DOHH2 (cell line): ENCODE data around the gene DHX32.

Source experiments
- H3F3A ChIP-seq: fragments of 200-600 bp; sonication (generic), shearing (Covaris generic); 2 replicates; pipeline ENCODE4 v1.6.0; 2016; ENCODE audit warnings: antibody characterized with exemption, mild to moderate bottlenecking; ENCODE audit not compliant: control insufficient read depth, insufficient read depth
- H3K27ac ChIP-seq: fragments of 200-600 bp; sonication (generic); 2 replicates; pipeline ENCODE4 v1.5.1; 2014; ENCODE audit warnings: low read depth, mild to moderate bottlenecking, low read length, moderate library complexity
- H3K27me3 ChIP-seq: fragments of 200-600 bp; sonication (generic); 2 replicates; pipeline ENCODE4 v1.6.1; 2014; ENCODE audit warnings: mild to moderate bottlenecking, low read length, mixed read lengths; ENCODE audit not compliant: control insufficient read depth
- H3K36me3 ChIP-seq: fragments of 200-600 bp; sonication (generic); 2 replicates; pipeline ENCODE4 v1.6.1; 2014; ENCODE audit warnings: mild to moderate bottlenecking, low read length, moderate library complexity, mixed read lengths; ENCODE audit not compliant: control insufficient read depth
- H3K4me1 ChIP-seq: fragments of 200-600 bp; sonication (generic); 2 replicates; pipeline ENCODE4 v1.6.1; 2014; ENCODE audit warnings: mild to moderate bottlenecking, low read length, mixed read lengths; ENCODE audit not compliant: control insufficient read depth
- H3K4me2 ChIP-seq: fragments of 200-600 bp; sonication (generic); 2 replicates; pipeline ENCODE4 v1.6.0; 2014; ENCODE audit warnings: mild to moderate bottlenecking, low read length, moderate library complexity
- H3K4me3 ChIP-seq: fragments of 200-600 bp; sonication (generic); 2 replicates; pipeline ENCODE4 v1.5.1; 2014; ENCODE audit warnings: mild to moderate bottlenecking, low read length, mixed read lengths
- H3K79me2 ChIP-seq: fragments of 200-600 bp; sonication (generic); 2 replicates; pipeline ENCODE4 v1.6.1; 2014; ENCODE audit warnings: mild to moderate bottlenecking, low read length, mixed read lengths; ENCODE audit not compliant: control insufficient read depth
- H3K9me2 ChIP-seq: fragments of 200-600 bp; sonication (generic); replicated peaks from 2 replicates; pipeline ENCODE4 v1.6.1; 2014; ENCODE audit warnings: mild to moderate bottlenecking, low read length, mixed read lengths; ENCODE audit not compliant: control insufficient read depth
- H3K9me3 ChIP-seq: fragments of 200-600 bp; sonication (generic); 2 replicates; pipeline ENCODE4 v1.6.1; 2014; ENCODE audit warnings: antibody characterized with exemption, low read length, mixed read lengths; ENCODE audit not compliant: control insufficient read depth, insufficient read depth
- H4K20me1 ChIP-seq: fragments of 200-600 bp; sonication (generic); 2 replicates; pipeline ENCODE4 v1.6.0; 2014; ENCODE audit warnings: low read depth, mild to moderate bottlenecking, antibody characterized with exemption, low read length, moderate library complexity; ENCODE audit not compliant: control insufficient read depth, insufficient read depth
- EZH2phosphoT487 ChIP-seq: fragments of 200-600 bp; sonication (generic); IDR thresholded peaks from 2 replicates; pipeline ENCODE4 v1.6.1; 2017; ENCODE audit warnings: borderline replicate concordance, mild to moderate bottlenecking, antibody characterized with exemption, low read length, moderate library complexity, mixed read lengths
- TF ChIP-seq, protein P1 (sequence below): fragments of 200-600 bp; sonication (generic); IDR thresholded peaks from one replicate; pipeline ENCODE4 v1.5.1; 2014; ENCODE audit warnings: antibody characterized with exemption, mild to moderate bottlenecking, low read depth, low read length; ENCODE audit not compliant: poor library complexity, severe bottlenecking

Gene DHX32

DNA sequence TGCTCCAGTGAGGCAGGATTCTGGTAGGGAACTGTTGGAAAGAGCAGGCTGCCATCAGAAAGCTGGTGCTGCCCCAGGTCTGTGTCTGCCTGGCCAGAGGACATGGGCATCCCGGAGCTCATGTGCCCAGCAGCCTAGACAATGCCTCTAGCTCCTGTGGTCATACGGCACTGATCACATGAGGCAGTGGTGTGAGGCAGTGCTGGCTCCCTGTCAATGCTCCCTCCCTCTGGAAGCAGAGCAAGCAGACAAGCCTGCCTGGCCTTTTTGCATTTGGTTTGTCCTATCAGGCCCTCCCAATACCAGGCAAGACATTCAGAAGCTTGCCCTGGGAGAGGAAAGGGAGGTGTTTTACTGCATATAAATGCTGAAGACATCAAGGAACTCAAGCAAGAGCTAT is 86.0 kb downstream of the DHX32 start:
- Histone ChIP-seq H4K20me1 (no peaks in the 10 kb centered on the region), H3K4me3 (no peak overlapping the region), H3K9me2 (no peaks in the 10 kb centered on the region), H3K79me2 (no peaks in the 10 kb centered on the region), H3K9me3 (no peaks in the 10 kb centered on the region), H3K4me1 (no peaks in the 10 kb centered on the region), H3K36me3 (peaks cover 14% of the 10 kb centered on the region; the same call in 1 of the 2 replicates), H3K27me3 (no peaks in the 10 kb centered on the region), H3F3A (no peaks in the 10 kb centered on the region), H3K27ac (no peak overlapping the region), H3K4me2 (no peak overlapping the region)
- no peak for TF ChIP-seq EZH2phosphoT487
- TF ChIP-seq, protein P1, sequence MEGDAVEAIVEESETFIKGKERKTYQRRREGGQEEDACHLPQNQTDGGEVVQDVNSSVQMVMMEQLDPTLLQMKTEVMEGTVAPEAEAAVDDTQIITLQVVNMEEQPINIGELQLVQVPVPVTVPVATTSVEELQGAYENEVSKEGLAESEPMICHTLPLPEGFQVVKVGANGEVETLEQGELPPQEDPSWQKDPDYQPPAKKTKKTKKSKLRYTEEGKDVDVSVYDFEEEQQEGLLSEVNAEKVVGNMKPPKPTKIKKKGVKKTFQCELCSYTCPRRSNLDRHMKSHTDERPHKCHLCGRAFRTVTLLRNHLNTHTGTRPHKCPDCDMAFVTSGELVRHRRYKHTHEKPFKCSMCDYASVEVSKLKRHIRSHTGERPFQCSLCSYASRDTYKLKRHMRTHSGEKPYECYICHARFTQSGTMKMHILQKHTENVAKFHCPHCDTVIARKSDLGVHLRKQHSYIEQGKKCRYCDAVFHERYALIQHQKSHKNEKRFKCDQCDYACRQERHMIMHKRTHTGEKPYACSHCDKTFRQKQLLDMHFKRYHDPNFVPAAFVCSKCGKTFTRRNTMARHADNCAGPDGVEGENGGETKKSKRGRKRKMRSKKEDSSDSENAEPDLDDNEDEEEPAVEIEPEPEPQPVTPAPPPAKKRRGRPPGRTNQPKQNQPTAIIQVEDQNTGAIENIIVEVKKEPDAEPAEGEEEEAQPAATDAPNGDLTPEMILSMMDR: no peak

DNA sequence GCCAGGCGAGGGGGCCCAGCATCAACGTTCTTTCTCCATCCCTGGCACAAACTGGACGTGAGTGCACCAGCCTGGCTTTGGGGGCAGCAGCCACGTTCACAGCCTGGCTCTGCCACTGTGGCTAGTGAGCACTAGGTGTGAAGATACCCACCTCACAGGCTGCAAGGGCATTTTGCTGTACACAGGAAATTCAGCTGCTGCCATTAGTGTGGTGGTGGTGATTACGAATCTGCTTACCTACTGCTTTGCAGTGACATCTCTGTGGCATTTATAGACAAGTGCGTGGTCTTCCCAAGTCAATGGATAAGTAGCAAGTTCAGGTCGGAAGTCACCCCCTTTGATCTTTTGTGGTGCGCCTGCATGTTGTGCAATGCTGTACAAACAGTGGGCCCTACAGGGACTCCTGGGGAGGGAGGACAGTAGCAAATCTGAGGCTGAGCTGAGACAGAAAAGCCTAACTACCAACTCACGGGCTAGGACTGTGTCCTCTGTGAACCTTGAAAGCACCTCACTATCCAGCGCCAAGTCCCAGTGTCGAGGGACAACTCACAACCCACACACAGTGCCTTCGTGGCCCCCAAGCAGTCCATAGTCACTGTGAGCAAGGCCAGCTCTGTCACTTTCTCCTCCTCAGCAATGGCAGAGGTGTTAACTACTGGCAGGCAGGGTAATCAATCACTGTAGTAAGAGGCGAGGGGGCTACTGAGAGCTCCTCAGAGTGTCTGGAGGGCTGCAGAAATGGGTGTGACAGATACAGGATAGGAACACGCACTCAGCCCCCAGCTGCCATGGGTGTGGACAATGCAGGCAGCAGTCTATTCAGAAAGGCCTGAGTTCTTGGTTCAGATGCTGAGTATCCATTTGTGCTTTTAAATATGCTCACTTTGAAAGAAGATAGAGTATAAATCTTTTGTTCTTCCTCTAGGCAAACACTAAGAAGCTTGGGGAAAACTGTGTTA is 88.5 kb downstream of the DHX32 start:
- TF ChIP-seq EZH2phosphoT487: no peak
- TF ChIP-seq, protein P1: no peak
- Histone ChIP-seq H3K27me3 (no peaks in the 10 kb centered on the region), H3K4me3 (no peak overlapping the region), H3K9me2 (no peaks in the 10 kb centered on the region), H3K9me3 (no peaks in the 10 kb centered on the region), H3F3A (no peaks in the 10 kb centered on the region), H3K79me2 (no peaks in the 10 kb centered on the region), H3K4me2 (no peak overlapping the region), H4K20me1 (no peaks in the 10 kb centered on the region), H3K4me1 (peaks cover 10% of the 10 kb centered on the region), H3K27ac (no peak overlapping the region), H3K36me3 (peaks cover 19% of the 10 kb centered on the region; the same call in 1 of the 2 replicates)

DNA sequence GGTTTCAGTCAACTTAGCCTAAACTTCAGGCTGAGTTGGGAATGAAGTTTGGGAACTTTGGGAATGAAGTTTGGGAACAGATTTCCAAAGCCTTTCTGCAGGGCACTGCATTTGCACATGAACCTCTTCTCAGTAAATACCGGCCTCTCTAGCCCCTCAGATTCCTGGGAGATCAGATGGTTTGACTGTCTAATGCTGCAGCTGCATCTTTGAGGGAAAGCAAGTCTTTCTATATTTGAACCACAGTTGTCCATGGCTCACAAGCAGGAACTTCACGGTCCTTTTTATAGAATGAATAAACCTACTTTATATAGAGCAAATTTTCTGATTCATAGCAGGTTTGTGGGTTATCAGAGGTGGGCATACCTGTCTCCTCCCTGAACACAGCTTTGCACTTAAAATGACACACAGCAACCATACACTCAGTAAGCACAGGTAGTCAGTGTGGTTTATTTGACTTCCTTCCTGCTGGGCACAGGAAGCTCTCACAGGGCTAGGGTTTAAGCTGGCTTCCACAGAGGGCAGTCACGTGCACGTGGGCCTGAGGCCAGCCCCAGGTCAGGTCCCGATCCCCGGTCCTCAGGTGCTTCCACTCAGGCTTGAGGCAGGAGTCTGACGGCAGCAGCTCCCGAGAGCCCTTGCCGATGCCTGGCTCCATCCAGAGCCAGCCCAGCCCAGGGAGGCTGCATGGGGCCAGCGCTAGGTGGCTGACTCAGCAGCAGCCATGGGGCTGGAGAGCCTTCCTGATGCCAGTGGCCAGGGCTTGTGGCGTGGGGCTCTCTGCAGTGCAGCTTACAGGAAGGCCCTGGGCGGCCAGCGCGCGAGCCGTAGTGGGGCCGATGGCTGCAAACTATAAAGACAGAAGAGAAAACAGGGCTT is 92.7 kb downstream of the DHX32 start:
- Histone ChIP-seq H4K20me1 (no peaks in the 10 kb centered on the region), H3K4me3 (no peak overlapping the region), H3K36me3 (peaks cover 9% of the 10 kb centered on the region; the same call in 1 of the 2 replicates), H3K27ac (no peak overlapping the region), H3K79me2 (no peaks in the 10 kb centered on the region), H3K27me3 (no peaks in the 10 kb centered on the region), H3K9me3 (no peaks in the 10 kb centered on the region), H3K9me2 (no peaks in the 10 kb centered on the region), H3K4me2 (no peak overlapping the region), H3K4me1 (peaks cover 14% of the 10 kb centered on the region), H3F3A (no peaks in the 10 kb centered on the region)
- no peak for TF ChIP-seq EZH2phosphoT487
- TF ChIP-seq, protein P1: no peak
